NCI-H69 (cell line): ENCODE data around the gene KRTAP5-4.
"Not testable (repeated sequence)": the region's sequence is repeated elsewhere in the genome, so short reads cannot be mapped to it uniquely, and the experiment has no call there.

Experiments
- DNase-seq: peaks from one replicate; lab custom pipeline; 2025; lab: John Stamatoyannopoulos, UW

Gene KRTAP5-4

GRCh38 chr11:1622086-1622485 is at the start of gene KRTAP5-4:
Gene KRTAP5-4, minus strand, starts transcription at chr11:1622138. Its CDS starts 45 bp downstream, at chr11:1622093.
- DNase-seq, result no peak

GRCh38 chr11:1671658-1672057 is 49.7 kb upstream of the KRTAP5-4 start:
- no peak for DNase-seq

GRCh38 chr11:1670905-1671371 is 49.0 kb upstream of the KRTAP5-4 start:
- DNase-seq, result no peak

GRCh38 chr11:1670457-1670856 is 48.5 kb upstream of the KRTAP5-4 start:
- DNase-seq, result not testable (repeated sequence)

GRCh38 chr11:1669546-1670218 is 47.7 kb upstream of the KRTAP5-4 start:
- DNase-seq, result no peak

GRCh38 chr11:1668911-1669473 is 47.1 kb upstream of the KRTAP5-4 start:
- DNase-seq, result no peak

- DNase-seq, result peak; percentile 27
Observed at GRCh38 chr11:1667906-1668305, 46.0 kb upstream of the KRTAP5-4 start.

- DNase-seq, result no peak
Observed at GRCh38 chr11:1667121-1667850, 45.3 kb upstream of the KRTAP5-4 start.

- DNase-seq, result no peak
Observed at GRCh38 chr11:1665313-1665712, 43.4 kb upstream of the KRTAP5-4 start.

- DNase-seq, result not testable (repeated sequence)
Observed at GRCh38 chr11:1662699-1663283, 40.9 kb upstream of the KRTAP5-4 start.

GRCh38 chr11:1661454-1662269 is 39.7 kb upstream of the KRTAP5-4 start:
- not testable (repeated sequence) for DNase-seq

GRCh38 chr11:1660111-1660867 is 38.4 kb upstream of the KRTAP5-4 start:
- DNase-seq, result no peak

- no peak for DNase-seq
Observed at GRCh38 chr11:1659506-1659905, 37.6 kb upstream of the KRTAP5-4 start.

GRCh38 chr11:1656670-1657069 is 34.7 kb upstream of the KRTAP5-4 start:
- DNase-seq, result no peak

- no peak for DNase-seq
Observed at GRCh38 chr11:1656061-1656441, 34.1 kb upstream of the KRTAP5-4 start.

GRCh38 chr11:1655168-1656060 is 33.5 kb upstream of the KRTAP5-4 start:
- no peak for DNase-seq

- no peak for DNase-seq
Observed at GRCh38 chr11:1654388-1655167, 32.6 kb upstream of the KRTAP5-4 start.

GRCh38 chr11:1653541-1654387 is 31.8 kb upstream of the KRTAP5-4 start:
- no peak for DNase-seq
